HCT116 (cell line): Measurements from ENCODE around the gene ZFYVE19.

ENCODE experiments used
- POLR2A ChIP-seq: IDR thresholded peaks from 2 replicates; pipeline ENCODE4 v1.7.0; 2011; ENCODE audit warnings: borderline replicate concordance; ENCODE audit not compliant: insufficient read depth, insufficient read length; ENCODE audit errors: extremely low read depth
- POLR2AphosphoS5 ChIP-seq: IDR thresholded peaks from 2 replicates; pipeline ENCODE4 v1.6.1; 2011; ENCODE audit warnings: mild to moderate bottlenecking, low read depth, low read length, moderate library complexity
- YY1 ChIP-seq: IDR thresholded peaks from 2 replicates; pipeline ENCODE4 v1.6.1; 2011; ENCODE audit warnings: low read length, low read depth, moderate library complexity, mild to moderate bottlenecking; ENCODE audit not compliant: insufficient replicate concordance; ENCODE audit errors: extremely low read depth
- ZFX ChIP-seq: fragments of 450-650 bp; IDR thresholded peaks from 2 replicates; pipeline ENCODE4 v1.6.1; 2017
- ZNF274 ChIP-seq: fragments of 200-500 bp; sonication (Bioruptor generic); IDR thresholded peaks from 2 replicates; pipeline ENCODE4 v1.6.1; 2014; ENCODE audit warnings: mild to moderate bottlenecking, low read depth, low read length, inconsistent platforms
- TF ChIP-seq, protein P1 (sequence below), 3 experiments: fragments of 200-600 bp in 1 of 3; sonication (generic) in 1 of 3; IDR thresholded peaks in 2 of 3; conservative IDR thresholded peaks in 1 of 3; 2 replicates each; pipeline ENCODE4 v1.5.1; 2012 to 2017; ENCODE audit warnings: low read depth in 2 of 3, low read length in 2 of 3, antibody characterized with exemption in 1 of 3, borderline replicate concordance in 1 of 3, control low read depth in 1 of 3, mild to moderate bottlenecking in 1 of 3, mixed read lengths in 1 of 3, mixed run types in 1 of 3, moderate library complexity in 1 of 3; ENCODE audit not compliant: insufficient read depth in 1 of 3
- TF ChIP-seq, protein P2 (sequence below): IDR thresholded peaks from 2 replicates; pipeline ENCODE4 v1.6.1; 2012; ENCODE audit warnings: low read depth
- TF ChIP-seq, protein P3 (sequence below): IDR thresholded peaks from 2 replicates; pipeline ENCODE4 v1.6.1; 2012

DNA sequence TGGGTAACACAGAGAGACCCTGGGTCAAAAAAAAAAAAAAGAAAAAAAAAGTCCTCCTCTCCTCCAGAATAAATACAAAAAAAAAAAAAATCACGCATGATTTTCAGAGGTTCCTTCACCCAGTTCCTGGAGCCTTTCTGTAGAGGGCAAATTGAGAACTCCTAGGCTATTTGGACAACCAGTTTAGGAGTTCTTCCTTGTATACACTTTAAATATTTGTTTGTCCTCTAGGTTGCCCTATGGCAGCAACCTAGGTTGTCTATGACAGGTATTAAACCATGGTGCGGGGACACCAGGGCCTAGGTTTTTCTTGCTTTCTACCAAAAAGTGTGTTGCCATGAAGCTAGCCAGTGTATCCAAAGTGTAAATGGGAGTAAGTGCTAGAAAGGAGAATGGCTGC, 3.8 kb upstream of the ZFYVE19 start:
- TF ChIP-seq, protein P1, sequence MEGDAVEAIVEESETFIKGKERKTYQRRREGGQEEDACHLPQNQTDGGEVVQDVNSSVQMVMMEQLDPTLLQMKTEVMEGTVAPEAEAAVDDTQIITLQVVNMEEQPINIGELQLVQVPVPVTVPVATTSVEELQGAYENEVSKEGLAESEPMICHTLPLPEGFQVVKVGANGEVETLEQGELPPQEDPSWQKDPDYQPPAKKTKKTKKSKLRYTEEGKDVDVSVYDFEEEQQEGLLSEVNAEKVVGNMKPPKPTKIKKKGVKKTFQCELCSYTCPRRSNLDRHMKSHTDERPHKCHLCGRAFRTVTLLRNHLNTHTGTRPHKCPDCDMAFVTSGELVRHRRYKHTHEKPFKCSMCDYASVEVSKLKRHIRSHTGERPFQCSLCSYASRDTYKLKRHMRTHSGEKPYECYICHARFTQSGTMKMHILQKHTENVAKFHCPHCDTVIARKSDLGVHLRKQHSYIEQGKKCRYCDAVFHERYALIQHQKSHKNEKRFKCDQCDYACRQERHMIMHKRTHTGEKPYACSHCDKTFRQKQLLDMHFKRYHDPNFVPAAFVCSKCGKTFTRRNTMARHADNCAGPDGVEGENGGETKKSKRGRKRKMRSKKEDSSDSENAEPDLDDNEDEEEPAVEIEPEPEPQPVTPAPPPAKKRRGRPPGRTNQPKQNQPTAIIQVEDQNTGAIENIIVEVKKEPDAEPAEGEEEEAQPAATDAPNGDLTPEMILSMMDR (IDR thresholded peaks at IDR 0.05 in 2 of 3, conservative IDR thresholded peaks at IDR 0.05 in 1 of 3; ENCODE audit: borderline replicate concordance in 1 of 3, insufficient read depth in 1 of 3, low read depth in 2 of 3, low read length in 2 of 3): no peak
- TF ChIP-seq, protein P2, sequence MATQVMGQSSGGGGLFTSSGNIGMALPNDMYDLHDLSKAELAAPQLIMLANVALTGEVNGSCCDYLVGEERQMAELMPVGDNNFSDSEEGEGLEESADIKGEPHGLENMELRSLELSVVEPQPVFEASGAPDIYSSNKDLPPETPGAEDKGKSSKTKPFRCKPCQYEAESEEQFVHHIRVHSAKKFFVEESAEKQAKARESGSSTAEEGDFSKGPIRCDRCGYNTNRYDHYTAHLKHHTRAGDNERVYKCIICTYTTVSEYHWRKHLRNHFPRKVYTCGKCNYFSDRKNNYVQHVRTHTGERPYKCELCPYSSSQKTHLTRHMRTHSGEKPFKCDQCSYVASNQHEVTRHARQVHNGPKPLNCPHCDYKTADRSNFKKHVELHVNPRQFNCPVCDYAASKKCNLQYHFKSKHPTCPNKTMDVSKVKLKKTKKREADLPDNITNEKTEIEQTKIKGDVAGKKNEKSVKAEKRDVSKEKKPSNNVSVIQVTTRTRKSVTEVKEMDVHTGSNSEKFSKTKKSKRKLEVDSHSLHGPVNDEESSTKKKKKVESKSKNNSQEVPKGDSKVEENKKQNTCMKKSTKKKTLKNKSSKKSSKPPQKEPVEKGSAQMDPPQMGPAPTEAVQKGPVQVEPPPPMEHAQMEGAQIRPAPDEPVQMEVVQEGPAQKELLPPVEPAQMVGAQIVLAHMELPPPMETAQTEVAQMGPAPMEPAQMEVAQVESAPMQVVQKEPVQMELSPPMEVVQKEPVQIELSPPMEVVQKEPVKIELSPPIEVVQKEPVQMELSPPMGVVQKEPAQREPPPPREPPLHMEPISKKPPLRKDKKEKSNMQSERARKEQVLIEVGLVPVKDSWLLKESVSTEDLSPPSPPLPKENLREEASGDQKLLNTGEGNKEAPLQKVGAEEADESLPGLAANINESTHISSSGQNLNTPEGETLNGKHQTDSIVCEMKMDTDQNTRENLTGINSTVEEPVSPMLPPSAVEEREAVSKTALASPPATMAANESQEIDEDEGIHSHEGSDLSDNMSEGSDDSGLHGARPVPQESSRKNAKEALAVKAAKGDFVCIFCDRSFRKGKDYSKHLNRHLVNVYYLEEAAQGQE: no peak
- TF ChIP-seq ZFX (no peak), POLR2A (no peak), POLR2AphosphoS5 (no peak), YY1 (no peak), ZNF274 (no peak)
- TF ChIP-seq, protein P3, sequence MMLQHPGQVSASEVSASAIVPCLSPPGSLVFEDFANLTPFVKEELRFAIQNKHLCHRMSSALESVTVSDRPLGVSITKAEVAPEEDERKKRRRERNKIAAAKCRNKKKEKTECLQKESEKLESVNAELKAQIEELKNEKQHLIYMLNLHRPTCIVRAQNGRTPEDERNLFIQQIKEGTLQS: no peak
